GM21576 (cell line): Measurements from ENCODE around the gene DERA.
"Not testable (repeated sequence)": the region's sequence is repeated elsewhere in the genome, so short reads cannot be mapped to it uniquely, and the experiment has no call there.

Source experiments
- ATAC-seq: cut with Tn5 transposase; IDR thresholded peaks from one replicate; pipeline ENCODE4 v1.9.1; 2021; ENCODE audit warnings: mild to moderate bottlenecking, moderate library complexity; ENCODE audit not compliant: unreplicated experiment

DERA gene

GRCh38 chr12:15997910-15998309, 86.8 kb downstream of the DERA start:
- no peak for ATAC-seq

GRCh38 chr12:16002880-16003279, 91.7 kb downstream of the DERA start:
- ATAC-seq = no peak

- no peak for ATAC-seq
Measured at GRCh38 chr12:16003460-16003859, 92.3 kb downstream of the DERA start.

GRCh38 chr12:16006752-16007151, 95.6 kb downstream of the DERA start:
- no peak for ATAC-seq

DNA sequence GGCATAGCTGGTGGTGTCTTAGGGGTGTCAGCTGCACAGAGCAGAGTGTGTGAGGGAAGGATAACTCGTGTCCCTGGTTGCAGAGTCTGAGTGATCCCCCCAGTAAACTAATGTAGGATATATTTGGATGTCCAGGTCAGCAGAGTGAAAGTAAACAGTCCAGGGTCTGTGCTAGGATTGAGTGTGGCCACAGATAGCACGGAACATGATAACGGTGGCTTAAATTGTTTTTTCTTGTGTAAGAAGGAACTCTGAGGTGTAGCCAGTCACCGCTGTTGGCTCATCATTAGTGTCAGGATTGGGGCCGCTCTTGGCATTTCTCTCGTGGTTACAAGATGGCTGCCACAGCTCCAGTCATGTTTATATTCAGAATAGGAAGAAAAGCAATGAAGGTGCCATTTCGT, 97.3 kb downstream of the DERA start:
- no peak for ATAC-seq

- ATAC-seq = no peak
Measured at GRCh38 chr12:16012117-16012516, 101.0 kb downstream of the DERA start.

- not testable (repeated sequence) for ATAC-seq
Measured at GRCh38 chr12:16013722-16014121, 102.6 kb downstream of the DERA start.

- not testable (repeated sequence) for ATAC-seq
Measured at GRCh38 chr12:16014394-16014793, 103.3 kb downstream of the DERA start.

DNA sequence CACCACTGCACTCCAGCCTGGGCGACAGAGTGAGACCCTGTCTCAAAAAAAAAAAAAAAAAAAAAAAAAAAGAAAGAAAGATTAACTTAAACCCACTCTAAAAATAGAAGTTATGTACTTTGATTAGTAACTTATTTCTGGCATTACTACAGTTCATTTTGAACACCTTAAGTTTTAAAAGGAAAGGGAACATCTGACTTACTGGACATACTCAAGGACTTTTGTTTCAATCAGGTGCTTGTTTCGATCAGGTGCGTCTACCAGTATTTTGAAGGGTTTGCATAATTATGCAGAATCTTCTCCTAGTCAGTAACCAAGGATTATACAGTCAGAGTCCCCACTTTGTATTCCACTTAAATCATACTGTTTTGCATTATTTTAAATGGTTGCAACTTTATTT, 105.6 kb downstream of the DERA start:
- ATAC-seq = no peak

DNA sequence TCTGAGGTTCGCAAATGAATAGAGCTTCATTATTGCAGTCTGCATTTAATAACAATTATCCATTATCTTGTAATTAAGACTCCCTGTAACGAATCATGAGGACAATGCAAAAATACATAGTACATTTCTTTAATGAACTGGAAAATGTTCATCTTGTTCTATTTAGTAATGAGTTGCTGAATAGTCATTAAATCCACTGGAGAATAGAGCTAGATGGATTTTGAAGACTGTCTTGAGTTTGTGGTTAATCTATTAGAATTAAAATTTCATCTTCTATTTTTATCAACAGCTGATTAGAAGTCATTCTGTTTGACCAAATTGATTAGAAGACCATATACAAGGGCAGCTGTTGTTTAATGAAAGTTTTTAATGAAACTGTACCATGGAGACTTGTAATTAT, 107.2 kb downstream of the DERA start:
- no peak for ATAC-seq

- no peak for ATAC-seq
Measured at GRCh38 chr12:16019136-16019535, 108.0 kb downstream of the DERA start.

DNA sequence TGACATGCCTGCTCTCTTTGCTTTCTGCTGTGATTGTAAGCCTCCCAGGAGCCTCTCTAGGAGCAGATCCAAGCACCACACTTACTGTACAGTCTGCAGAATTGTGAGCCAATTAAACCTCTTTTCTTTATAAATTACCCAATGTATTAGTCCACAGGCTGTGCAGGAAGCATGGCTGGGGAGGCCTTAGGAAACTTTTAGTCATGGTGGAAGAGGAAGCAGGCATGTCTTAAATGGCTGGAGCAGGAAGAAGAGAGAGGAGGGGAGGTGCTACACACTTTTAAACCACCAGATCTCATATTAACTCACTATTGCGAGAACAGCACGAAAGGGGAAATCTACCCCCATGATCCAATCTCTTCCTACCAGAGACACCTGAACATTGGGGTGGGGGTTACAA, 108.9 kb downstream of the DERA start:
- no peak for ATAC-seq

DNA sequence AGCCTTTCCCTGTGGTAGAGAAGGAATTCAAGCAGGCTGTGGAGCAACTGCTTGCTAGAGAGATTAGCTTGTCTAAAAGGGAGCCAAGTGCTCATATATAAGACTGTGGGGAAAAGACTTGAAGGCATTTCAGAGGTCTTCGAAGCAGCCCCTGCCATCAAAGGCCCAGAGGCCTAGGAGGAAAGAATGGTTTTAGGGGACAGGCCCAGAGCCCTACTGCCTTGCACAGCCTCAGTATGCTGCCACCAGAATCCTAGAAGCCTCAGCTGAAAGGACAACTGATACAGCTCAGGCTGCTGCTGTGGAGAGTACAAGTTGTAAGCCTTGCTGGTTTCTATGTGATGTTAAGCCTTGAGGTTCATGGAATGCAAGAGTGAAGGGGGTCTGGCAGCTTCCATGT, 109.9 kb downstream of the DERA start:
- ATAC-seq = no peak

GRCh38 chr12:16021676-16022075, 110.5 kb downstream of the DERA start:
- ATAC-seq = no peak

- ATAC-seq = no peak
Measured at GRCh38 chr12:16027002-16027401, 115.9 kb downstream of the DERA start.

GRCh38 chr12:16030744-16031143, 119.6 kb downstream of the DERA start:
- no peak for ATAC-seq

DNA sequence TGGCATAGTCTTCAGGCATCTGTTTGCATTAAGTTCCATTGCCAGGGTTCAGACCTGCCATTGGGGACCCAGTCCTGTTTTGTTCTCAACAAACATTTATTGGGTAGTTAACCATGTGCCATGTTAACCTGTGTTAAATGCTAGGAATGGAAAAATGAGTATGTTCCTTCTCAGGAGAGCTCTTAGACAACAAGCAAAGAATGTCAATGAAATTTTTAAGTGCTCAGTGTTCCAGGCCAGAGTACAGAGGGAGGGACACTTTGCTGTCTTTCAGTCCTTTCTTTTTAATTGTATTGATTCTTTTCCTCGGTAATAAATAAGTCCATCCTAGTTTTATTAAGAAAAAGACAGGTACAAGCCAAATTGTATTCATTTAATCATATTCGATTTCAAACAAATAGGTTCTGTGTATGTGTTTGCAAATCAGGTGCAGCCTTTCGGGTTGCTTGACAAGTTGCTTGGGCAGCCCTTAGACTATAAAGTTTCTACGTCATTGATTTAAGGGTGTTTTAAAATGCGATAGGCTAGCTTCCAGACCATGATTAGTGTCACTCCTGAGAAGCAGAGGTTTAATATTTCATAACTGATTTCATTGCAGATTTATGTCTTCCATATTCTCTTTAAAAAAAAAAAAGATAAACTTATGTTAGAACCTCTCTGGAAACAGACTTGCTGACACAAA, 123.1 kb downstream of the DERA start:
- ATAC-seq = no peak

DNA sequence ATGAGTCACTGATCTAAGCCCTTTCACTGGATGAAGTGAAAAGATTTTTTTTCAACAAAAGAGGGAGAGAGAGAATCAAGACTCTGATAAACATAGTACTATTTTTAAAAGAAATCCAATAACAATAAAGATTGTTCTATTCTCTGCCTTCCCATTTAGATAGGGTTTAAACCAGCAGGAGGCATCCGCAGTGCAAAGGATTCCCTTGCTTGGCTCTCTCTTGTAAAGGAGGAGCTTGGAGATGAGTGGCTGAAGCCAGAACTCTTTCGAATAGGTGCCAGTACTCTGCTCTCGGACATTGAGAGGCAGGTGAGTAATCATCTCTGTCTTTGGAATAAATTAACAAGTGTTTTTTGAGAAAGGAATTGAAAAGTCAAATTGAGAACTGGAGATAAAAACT, 124.9 kb downstream of the DERA start:
- no peak for ATAC-seq

DNA sequence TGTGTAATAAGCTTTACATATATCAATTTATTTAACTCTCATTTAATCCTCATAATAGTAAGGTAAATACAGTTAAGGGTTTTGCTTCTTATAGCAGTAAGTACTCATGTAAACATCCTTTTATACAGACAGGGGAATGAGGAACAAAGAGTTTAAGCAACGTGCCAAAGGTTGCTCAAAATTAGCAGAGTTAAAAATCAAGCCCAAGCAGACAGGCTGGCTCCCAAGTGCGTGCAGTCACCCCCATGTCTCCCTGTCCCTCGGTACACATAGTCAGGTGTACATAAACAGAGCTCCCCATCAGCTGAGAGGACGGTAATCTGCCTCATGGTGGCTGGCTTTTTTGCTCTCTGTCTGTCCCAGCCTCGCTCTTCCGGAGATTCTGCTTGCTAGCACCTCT, 126.4 kb downstream of the DERA start:
- no peak for ATAC-seq

GRCh38 chr12:16043480-16043879, 132.3 kb downstream of the DERA start:
- ATAC-seq = no peak

GRCh38 chr12:16046266-16046665, 135.1 kb downstream of the DERA start:
- ATAC-seq = no peak

DNA sequence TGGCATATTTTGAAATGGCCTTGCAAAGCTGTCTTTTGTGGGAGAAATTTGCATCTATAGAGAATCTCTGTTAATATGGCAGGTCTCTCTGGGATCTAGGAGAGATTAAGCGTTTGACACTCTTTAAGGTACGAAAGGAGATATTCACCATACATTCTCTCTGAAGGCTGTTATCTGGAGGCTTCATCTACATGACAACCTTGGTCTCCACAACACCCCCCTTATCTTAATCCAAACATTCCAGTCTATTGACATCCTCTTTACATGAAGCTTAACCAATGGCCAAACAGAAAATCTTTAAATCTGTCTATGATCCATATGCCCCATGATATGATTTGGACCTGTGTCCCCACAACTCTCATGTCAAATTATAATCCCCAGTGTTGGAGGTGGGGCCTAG, 137.4 kb downstream of the DERA start:
- ATAC-seq = no peak

GRCh38 chr12:16056910-16057309, 145.8 kb downstream of the DERA start:
- no peak for ATAC-seq
